NCI-H2081 (cell line): Measurements from ENCODE around the gene BCR.
"Not testable (repeated sequence)": the region's sequence is repeated elsewhere in the genome, so short reads cannot be mapped to it uniquely, and the experiment has no call there.

Experiments
- DNase-seq, 2 experiments: peaks; one replicate each; lab custom pipeline; 2025; lab: John Stamatoyannopoulos, UW

Gene BCR

DNA sequence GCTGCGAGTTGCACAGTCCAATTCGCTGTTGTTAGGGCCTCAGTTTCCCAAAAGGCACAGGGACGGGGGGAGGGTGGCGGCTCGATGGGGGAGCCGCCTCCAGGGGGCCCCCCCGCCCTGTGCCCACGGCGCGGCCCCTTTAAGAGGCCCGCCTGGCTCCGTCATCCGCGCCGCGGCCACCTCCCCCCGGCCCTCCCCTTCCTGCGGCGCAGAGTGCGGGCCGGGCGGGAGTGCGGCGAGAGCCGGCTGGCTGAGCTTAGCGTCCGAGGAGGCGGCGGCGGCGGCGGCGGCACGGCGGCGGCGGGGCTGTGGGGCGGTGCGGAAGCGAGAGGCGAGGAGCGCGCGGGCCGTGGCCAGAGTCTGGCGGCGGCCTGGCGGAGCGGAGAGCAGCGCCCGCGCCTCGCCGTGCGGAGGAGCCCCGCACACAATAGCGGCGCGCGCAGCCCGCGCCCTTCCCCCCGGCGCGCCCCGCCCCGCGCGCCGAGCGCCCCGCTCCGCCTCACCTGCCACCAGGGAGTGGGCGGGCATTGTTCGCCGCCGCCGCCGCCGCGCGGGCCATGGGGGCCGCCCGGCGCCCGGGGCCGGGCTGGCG lies at the start of gene BCR:
BCR (plus strand) TSS at position 209 of the 592 bp plus-strand sequence. CDS start 452 bp downstream, outside the sequence.
- DNase-seq, result peak in 1 of 2 experiments; percentile 51

DNA sequence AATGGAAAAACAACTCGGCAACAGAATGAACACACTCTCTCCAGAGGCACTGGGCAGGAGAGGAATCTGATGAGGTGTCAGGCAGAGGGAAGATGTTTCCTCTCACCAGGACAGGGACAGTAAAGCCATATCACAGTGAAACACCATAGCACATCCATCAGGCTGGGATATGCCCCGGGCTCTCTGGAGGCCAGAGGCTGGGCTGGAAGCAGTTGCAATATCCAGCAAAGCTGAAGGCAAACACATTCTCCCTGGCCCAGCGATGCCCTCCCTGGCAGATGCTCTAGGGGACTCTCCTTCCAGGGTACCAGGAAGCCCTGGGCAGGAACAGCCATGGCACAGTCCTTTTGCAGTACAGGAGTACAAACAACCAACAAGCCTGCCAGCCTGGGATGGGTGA lies 49.6 kb upstream of the BCR start:
- DNase-seq, result no peak

DNA sequence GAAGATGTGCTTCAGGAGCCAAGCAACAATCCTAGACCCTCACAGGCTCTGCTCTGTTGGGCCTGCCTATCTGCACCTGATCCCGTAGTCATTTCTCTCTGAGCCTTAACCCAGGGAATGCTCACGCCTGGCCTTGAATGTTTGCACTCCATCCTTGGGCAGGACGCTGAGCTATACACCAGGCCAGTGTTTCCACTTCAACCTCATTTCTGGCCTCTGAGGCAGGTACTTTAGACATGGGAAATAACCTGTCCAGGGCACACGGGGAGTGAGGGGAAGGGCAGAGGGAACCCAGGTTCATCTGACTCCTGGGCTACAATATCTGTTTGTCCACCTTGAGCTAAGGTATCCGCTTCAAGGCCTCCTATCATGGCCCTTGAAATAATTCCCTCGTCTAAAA lies 48.4 kb upstream of the BCR start:
- DNase-seq, result no peak

- DNase-seq, result no peak
Observed at GRCh38 chr22:23132376-23133091, 47.8 kb upstream of the BCR start.

DNA sequence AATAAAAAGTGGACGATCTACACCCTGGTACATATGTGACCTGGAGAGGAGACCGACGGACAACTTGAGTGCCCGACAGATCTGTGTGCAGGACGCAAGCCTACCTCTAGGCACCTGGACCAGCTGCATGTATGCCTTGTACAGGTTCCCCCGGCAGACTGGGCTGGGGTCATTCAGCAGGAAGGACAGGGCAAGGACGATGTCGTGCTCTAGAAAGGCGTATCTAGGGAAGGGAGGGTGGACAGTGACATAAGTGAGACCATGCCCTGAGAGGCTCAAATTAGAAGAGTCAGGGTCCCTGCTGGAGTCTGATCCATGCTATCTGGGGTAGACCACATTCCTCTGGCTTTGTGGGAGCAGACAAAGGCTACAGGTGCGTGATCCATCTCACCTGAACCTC lies 46.4 kb upstream of the BCR start:
- no peak for DNase-seq

- DNase-seq, result not testable (repeated sequence)
Observed at GRCh38 chr22:23136991-23137390, 43.3 kb upstream of the BCR start.

DNA sequence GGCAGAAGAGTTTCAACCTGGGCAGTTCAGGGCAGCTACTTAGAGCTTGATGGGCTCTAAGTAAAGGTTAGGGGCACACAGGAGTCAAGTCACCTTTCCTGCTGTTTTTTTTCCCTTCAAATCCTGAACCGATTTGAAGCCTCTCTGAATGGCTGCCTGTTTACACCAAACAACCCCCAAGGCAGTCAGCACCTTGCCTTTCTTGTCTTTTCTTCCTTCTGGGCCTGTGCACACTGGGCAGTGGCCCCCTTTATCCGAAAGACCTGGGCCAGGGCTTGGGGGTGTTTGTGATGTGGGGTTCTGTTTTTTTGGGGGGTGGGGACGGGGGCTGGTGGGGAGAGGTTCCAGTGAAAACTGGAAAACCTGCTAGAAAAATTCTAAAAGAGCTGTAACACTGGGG lies 42.8 kb upstream of the BCR start:
- no peak for DNase-seq

DNA sequence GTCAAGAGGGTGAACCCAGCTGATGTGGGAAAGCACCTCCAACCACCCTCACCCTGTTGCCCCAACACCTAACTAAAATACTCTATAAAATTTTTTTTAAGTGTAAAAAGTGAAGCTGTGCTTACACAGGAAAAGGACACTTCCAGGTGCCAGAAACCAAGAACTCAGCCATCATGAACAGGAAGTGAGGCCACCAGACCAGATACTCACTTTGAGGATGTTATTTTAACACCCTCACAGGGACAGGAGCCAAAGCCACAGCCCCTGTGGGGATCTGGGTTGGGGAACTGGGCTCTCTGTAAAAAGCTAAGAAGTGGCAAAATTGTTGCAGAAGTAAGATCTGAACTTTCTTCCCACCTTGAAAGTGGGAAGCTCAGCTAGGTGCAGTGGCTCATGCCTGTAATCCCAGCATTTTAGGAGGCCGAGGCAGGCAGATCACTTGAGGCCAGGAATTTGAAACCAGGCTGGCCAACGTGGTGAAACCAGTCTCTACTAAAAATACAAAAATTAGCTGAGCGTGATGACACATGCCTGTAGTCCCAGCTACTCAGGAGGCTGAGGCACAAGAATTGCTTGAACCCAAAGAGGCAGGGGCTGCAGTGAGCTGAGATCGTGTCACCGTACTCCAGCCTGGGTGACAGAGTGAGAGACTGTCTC lies 42.3 kb upstream of the BCR start:
- DNase-seq, result no peak

GRCh38 chr22:23138584-23139435 lies 41.5 kb upstream of the BCR start:
- no peak for DNase-seq

DNA sequence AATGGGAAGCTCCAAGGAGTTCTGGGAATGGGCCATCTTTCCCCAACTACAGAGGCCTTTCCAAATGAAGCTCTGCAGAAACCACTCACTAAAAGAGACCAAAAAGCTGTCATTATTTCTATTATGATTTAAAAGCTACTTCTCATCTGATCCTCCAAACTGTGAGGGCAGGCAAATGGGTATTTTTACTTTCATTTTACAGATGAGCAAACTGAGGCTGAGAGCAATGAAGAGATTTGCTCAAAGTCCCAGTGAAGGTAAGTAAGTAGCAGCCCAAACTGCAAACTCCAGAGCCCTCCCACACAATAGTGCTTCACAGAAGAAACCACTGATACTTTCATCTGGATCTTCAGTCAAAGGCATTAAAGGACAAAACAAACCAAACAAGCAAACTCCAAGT lies 39.9 kb upstream of the BCR start:
- DNase-seq, result no peak

GRCh38 chr22:23142546-23143105 lies 37.7 kb upstream of the BCR start:
- DNase-seq, result no peak

- no peak for DNase-seq
Observed at GRCh38 chr22:23143119-23143518, 37.2 kb upstream of the BCR start.

DNA sequence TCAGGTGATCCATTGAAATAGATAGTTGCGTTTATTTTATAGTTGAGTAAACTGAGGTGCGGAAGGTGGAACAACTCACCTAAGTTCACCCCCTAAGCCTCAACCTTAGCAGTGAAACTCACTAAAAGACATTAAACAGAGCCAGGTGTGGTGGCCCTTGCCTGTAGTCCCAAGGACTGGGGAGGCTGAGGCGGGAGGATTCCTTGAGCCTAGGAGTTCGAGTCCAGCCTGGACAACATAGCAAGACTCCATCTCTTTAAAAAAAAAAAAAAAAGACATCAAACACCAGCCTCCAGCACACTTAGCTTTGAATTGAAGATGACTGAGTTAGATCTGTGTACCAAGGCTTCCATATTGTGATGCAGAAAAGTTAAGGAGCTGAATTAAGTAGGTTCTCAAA lies 35.9 kb upstream of the BCR start:
- DNase-seq, result no peak

DNA sequence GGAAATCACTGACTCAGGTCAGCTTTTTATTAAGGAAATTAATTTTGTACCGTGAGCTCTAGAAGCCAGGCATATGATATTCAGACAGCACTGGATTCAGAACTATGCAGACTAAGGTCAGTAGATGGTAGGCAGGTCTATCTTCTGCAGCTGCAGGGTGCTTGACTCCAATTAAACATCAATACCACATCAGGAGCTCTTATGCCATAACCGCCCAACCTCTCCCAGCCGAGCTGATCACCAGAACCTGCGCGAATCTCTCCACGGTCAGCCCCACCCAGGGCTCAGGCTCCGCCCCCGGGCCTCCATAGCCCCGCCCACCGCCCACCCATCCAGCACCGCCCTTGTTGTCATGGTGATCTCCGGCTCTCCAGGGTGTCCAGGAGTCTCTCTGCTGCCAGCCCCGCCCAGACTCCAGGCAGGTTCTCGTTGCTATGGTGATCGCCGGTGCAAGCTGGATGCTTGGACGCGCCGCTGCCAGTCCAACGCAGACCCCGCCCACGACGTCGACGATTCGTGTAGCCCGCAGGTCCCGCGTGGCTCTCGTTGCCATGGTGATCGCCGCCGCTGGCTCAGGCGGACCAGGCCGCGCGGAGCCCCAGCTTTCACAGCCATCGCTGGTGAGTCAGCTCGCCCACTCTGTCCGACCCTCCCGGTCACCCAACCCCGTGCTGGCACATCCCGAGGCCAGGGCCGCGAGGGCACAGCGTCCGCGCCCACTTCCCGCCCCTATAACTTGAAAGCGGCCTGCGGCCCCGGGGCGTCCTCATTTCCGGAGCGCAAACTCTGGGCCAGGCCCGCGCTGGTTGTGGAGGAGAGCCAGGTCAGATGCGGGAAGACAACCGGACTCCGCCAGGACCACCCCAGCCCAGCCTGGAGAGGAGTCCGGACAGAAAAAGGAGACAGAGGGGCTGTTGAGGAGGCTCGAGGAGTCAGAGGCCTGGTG lies 35.1 kb upstream of the BCR start, which contains the start of gene RAB36:
RAB36 (plus strand) TSS at position 546 of the 946 bp plus-strand sequence. CDS start 1,140 bp downstream, outside the sequence.
- peak; percentile 88 to 90 for DNase-seq

- DNase-seq, result no peak
Observed at GRCh38 chr22:23145878-23146470, 34.3 kb upstream of the BCR start.

DNA sequence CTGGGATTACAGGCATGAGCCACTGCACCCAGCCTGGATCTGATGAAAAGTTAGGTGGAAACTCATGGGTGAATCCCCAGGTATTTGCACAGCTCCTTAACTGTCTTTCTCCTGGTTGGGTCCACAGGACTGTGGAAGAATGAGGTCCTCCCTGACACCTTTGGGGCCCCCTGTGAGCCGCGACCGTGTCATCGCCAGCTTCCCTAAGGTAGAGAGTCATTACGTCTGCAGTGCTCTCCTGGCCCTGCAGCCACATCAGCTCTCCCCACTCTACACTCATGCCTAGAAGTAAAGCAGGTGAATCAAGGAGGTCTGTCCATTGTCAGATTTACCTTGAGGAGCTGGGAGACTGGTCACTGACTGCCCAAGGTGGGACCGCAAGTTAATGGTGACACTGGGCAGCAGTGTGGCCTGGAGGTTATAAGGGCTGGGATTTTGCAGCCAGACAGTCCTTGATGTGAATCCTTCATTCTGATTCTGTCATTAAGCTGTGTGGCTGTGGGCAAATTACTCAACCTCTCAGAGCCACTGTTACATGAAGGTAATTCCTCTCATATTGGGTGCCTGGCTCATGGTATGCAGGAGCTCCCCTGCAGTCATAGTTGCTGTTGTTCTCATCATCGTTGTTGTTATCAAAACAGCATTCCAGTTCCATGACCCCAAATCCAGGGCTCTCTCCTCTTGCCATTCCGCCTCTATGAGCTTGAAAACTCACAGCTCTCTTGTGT lies 33.7 kb upstream of the BCR start:
- DNase-seq, result no peak

DNA sequence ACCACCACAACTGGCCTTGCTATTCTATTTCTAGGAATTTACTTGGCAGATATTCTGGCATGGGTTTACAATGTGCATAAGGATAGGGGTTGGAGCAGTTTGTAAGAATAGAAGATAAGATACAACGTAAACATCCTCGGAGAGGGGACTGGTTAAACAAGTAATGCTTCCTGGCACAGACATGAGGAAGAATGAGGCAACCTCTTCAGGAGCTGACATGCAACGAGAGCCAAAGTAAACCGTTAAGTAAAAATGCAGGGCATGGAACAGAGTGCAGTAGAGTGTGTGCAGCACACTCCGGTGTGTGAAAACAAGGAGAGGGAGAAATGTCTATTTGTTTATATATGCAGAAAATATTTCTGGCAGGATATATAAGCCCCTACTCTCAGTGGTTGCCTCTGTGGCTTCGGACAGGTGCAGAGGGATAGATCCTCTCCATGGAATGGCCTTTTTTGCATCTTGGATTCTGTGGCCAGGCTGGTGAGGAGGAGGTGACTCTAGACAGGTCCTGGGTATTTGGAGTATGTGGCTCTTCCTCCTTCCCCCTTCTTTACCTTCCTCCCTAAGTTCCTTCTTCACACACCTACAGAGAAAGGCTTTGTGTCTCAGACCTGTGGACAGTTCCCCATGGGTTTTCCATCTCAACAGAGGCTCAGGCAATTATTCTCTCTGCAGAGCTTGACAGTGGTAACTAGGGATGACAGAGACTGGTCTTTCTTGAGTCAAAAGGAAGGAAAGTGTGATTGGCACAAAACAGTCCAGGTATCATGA lies 32.5 kb upstream of the BCR start:
- no peak for DNase-seq

DNA sequence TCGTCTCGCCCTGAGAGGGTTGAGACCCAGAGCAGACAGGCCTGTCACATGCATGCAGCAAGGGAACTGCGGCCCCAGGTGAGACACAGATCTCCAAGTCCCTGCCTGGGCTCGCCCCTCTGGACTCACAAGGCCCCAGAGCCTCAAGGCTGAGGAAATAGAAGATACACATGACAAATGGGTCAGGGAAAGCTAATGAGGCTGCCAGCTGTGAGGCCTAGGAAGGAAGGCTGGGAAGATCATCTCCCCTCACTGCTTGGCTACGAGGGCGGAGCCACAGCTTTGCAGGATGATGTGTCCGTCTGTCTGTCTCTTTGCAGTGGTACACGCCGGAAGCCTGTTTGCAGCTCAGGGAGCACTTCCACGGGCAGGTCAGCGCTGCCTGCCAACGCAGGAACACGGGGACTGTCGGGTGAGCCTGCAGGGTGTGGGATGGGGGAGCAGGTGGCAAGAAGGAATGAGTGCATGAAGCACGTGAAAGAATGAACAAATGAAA lies 30.5 kb upstream of the BCR start:
- no peak for DNase-seq

DNA sequence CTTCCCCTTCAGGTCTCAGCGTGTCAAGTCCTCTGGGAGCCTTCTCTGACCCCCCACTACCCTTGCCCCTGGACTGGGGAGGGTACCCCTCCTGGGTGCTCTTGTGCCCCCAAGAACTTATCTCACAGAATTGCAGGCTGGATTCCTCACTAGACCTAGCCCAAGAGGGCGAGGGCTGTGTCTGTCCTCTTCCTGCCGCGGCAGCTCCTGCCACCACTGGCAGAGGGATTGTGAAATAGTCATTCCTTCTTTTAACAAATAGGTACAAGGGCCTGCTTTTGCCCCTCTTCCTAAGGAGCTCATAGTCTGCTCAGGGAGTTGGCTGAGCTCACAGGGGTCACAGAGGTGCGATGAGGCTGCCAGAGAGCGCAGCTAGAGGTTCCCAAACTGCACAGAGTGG lies 29.5 kb upstream of the BCR start:
- no peak for DNase-seq
